Measurements from ENCODE around the gene FSTL1. TPM values are rescaled to one million over a fixed set of nuclear protein-coding genes. Genes with fewer than 3 reads are reported as not detected.

The FSTL1 gene, protein sequence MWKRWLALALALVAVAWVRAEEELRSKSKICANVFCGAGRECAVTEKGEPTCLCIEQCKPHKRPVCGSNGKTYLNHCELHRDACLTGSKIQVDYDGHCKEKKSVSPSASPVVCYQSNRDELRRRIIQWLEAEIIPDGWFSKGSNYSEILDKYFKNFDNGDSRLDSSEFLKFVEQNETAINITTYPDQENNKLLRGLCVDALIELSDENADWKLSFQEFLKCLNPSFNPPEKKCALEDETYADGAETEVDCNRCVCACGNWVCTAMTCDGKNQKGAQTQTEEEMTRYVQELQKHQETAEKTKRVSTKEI
- total RNA-seq (100 to 1,000 TPM; 100 to 346 (median 213) TPM), polyA plus RNA-seq (10 to 100 TPM; 54.4 to 88.5 TPM)
- long read RNA-seq, donor 1, full-length matches to known transcripts: 259 of 337 reads
- long read RNA-seq, donor 1, partial matches to known transcripts: 43 of 337 reads
- long read RNA-seq, donor 1, other reads (novel, unspliced or antisense): 35 of 337 reads
- long read RNA-seq, donor 2, full-length matches to known transcripts: 291 of 368 reads
- long read RNA-seq, donor 2, partial matches to known transcripts: 39 of 368 reads
- long read RNA-seq, donor 2, other reads (novel, unspliced or antisense): 38 of 368 reads
- long read RNA-seq, donor 3, full-length matches to known transcripts: 1,145 of 1,425 reads
- long read RNA-seq, donor 3, partial matches to known transcripts: 146 of 1,425 reads
- long read RNA-seq, donor 3, other reads (novel, unspliced or antisense): 134 of 1,425 reads

DNA sequence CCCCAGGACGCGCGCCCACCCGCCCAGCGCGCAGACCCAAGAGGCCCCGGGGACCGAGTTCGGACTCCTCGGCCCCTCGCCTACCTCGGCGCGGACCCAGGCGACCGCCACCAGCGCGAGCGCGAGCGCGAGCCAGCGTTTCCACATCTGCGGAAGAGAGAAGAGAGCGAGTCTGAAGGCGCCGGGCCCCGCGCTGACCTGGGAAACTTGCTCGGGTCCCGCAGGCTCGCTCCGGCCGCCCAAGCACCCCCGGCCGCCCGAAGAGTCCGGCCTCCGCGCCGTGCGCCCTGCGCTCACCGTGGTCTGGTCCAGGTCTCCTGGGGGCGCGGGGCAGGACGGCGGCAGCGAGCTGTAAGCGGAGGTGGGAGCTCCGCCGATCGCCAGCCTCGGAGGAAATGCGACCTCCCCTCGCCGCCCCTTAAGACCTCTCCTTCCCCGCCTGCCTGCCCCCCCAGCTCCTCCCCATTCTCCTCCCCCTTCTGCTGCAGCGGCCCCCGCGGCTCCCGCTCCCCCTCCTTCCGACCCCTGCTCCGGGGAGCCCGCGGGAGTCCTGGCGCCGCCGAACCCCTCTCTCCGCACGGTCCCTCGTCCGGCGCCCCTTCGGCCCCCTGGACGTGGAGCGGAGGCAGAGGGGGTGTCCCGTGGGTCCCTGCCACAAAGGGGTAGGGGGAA lies at the start of gene FSTL1:
Gene FSTL1 (minus strand): TSS at position 393 of the 672 bp plus-strand sequence. CDS start 246 bp downstream, at position 147.
- ATAC-seq (peak; percentile 78 to 89 (median 84)), DNase-seq (peak; percentile 73 to 74)
- WGBS, 2 donors: 0% methylated on average over 72 to 78 of the region's 78 CpGs
- Histone ChIP-seq H3K9me3 (peaks cover 0 to 3% (median 0%) of the 10 kb centered on the region in 11 donors), H3K27ac (peak within 1 kb of the TSS; percentile 86 to 99 (median 96)), H3K36me3 (peaks cover 0 to 17% (median 0%) of the 10 kb centered on the region in 9 donors), H3K4me3 (peak within 1 kb of the TSS; percentile 75 to 99 (median 92)), H3K27me3 (peaks cover 0 to 38% (median 0%) of the 10 kb centered on the region in 7 donors), H3K4me1 (peaks cover 6 to 48% (median 40%) of the 10 kb centered on the region in 9 donors)
- intact Hi-C loops (cut with DNase I): loop anchor here in 5 of 10 donors (1.0 to 5.0 kb wide), 5 partner anchors 26 to 104 kb away; no protein-coding TSS in a partner anchor
- TF ChIP-seq, protein P1, sequence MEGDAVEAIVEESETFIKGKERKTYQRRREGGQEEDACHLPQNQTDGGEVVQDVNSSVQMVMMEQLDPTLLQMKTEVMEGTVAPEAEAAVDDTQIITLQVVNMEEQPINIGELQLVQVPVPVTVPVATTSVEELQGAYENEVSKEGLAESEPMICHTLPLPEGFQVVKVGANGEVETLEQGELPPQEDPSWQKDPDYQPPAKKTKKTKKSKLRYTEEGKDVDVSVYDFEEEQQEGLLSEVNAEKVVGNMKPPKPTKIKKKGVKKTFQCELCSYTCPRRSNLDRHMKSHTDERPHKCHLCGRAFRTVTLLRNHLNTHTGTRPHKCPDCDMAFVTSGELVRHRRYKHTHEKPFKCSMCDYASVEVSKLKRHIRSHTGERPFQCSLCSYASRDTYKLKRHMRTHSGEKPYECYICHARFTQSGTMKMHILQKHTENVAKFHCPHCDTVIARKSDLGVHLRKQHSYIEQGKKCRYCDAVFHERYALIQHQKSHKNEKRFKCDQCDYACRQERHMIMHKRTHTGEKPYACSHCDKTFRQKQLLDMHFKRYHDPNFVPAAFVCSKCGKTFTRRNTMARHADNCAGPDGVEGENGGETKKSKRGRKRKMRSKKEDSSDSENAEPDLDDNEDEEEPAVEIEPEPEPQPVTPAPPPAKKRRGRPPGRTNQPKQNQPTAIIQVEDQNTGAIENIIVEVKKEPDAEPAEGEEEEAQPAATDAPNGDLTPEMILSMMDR (IDR thresholded peaks at IDR 0.05): no peak

DNA sequence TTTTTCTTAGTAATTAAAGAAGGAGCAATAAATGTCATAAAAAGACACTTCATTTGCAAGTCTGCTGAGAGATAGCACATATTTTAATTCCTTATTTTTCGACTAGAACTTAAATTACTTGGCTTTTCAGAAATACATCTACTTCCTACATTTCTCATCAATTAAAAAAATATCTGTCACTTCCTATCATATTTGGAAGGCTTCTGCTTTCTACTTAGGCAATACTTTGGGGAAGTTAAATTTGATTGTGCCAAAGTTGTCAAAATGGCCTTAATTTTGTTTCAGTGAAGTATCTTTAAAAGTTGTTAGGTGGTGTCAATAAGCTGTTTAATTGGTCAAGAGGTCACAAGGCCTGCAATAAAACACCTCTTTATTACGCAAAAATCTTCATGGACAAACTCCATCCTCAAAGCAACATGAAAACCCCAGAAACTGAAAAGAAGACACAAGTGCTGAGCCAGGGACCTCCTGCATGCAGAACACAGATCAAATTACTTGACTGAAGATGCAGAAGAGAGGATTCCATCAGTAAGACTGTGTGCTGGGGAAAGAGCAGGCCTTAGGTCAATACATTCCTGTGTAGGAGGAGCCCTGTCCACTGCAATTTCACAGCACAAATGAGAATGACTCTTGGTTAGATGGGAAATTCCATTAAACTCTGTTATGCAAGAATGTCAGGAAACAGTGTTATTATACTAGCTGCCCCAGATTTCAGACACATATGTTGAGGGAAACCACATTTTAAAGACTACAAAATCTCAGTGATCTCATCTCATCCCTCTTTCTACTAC lies 48.0 kb upstream of the FSTL1 start:
- WGBS, 2 donors: 79 to 81% methylated on average over 2 of the region's 2 CpGs
- intact Hi-C loops (cut with DNase I): loop anchor here in 1 of 10 donors (10.0 kb wide), 1 partner anchor 1004 kb away; the partner anchor contains the start of gene TIMMDC1
- Histone ChIP-seq H3K4me1 (peaks cover 0 to 29% (median 11%) of the 10 kb centered on the region in 9 donors), H3K9me3 (peaks cover 0 to 19% (median 7%) of the 10 kb centered on the region in 11 donors), H3K36me3 (no peaks in the 10 kb centered on the region), H3K27me3 (no peaks in the 10 kb centered on the region), H3K27ac (peak overlapping the region in 6 of 10 donors; percentile 1 to 57 (median 14)), H3K4me3 (no peak overlapping the region)
- ATAC-seq: peak in 7 of 8 donors; percentile 43 to 84 (median 57)
- DNase-seq: no peak
- TF ChIP-seq, protein P1 (IDR thresholded peaks at IDR 0.05): no peak

DNA sequence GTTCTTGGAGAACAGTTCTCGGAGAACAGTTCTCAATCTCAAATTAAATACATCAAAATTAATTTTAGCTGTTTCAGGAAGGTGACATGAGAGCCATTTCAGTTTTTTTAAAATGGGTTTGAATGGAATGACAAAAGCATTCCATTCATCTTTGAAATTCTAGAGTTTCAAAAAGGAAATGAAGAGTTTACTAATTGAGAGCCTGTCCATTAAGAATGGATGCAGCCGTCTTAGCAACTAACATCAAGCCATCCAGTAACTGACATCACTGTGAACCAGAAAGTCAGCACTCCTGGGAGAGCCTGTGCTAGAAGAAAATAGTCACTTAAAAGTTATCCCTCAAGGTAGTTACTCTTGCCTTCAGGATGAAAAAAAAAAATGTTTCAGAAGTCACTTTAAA lies 47.0 kb upstream of the FSTL1 start:
- Histone ChIP-seq H3K27ac (peak overlapping the region in 7 of 10 donors; percentile 1 to 75 (median 57)), H3K36me3 (no peaks in the 10 kb centered on the region), H3K27me3 (no peaks in the 10 kb centered on the region), H3K4me1 (peaks cover 0 to 29% (median 11%) of the 10 kb centered on the region in 9 donors), H3K4me3 (peak overlapping the region in 1 of 10 donors; percentile 7), H3K9me3 (peaks cover 0 to 19% (median 7%) of the 10 kb centered on the region in 11 donors)
- ATAC-seq (peak in 2 of 8 donors; percentile 36 to 38), DNase-seq (no peak)
- TF ChIP-seq, protein P1 (IDR thresholded peaks at IDR 0.05): no peak
- intact Hi-C loops (cut with DNase I): loop anchor here in 1 of 10 donors (10.0 kb wide), 1 partner anchor 1003 kb away; the partner anchor contains the start of gene TIMMDC1
- 60 to 72% methylated on average over 2 of the region's 2 CpGs for WGBS, 2 donors

Data from heart right ventricle (tissue), 16 donors.